HUES48 (cell line): ENCODE data around the gene SPACA6.

Experiments used
- H3K27ac ChIP-seq: one replicate; pipeline ENCODE4 v1.7.0; 2013; ENCODE audit warnings: low read depth, low read length, inconsistent platforms
- H3K27me3 ChIP-seq: 2 replicates; pipeline ENCODE4 v1.6.1; 2013; ENCODE audit warnings: mild to moderate bottlenecking, low read length; ENCODE audit not compliant: control insufficient read depth, insufficient read depth
- H3K36me3 ChIP-seq: 2 replicates; pipeline ENCODE4 v1.6.1; 2013; ENCODE audit warnings: low read length; ENCODE audit not compliant: control insufficient read depth, insufficient read depth
- H3K4me1 ChIP-seq: 2 replicates; pipeline ENCODE4 v1.6.1; 2013; ENCODE audit warnings: mild to moderate bottlenecking, low read length; ENCODE audit not compliant: control insufficient read depth, insufficient read depth
- H3K4me3 ChIP-seq: 2 replicates; pipeline ENCODE4 v1.5.1; 2013; ENCODE audit warnings: mild to moderate bottlenecking, low read depth, low read length
- H3K9ac ChIP-seq: 2 replicates; pipeline ENCODE4 v1.6.1; 2013; ENCODE audit warnings: mild to moderate bottlenecking, low read depth, low read length, moderate library complexity
- H3K9me3 ChIP-seq: 2 replicates; pipeline ENCODE4 v1.6.1; 2013; ENCODE audit warnings: low read length; ENCODE audit not compliant: control insufficient read depth, insufficient read depth

Gene SPACA6

DNA sequence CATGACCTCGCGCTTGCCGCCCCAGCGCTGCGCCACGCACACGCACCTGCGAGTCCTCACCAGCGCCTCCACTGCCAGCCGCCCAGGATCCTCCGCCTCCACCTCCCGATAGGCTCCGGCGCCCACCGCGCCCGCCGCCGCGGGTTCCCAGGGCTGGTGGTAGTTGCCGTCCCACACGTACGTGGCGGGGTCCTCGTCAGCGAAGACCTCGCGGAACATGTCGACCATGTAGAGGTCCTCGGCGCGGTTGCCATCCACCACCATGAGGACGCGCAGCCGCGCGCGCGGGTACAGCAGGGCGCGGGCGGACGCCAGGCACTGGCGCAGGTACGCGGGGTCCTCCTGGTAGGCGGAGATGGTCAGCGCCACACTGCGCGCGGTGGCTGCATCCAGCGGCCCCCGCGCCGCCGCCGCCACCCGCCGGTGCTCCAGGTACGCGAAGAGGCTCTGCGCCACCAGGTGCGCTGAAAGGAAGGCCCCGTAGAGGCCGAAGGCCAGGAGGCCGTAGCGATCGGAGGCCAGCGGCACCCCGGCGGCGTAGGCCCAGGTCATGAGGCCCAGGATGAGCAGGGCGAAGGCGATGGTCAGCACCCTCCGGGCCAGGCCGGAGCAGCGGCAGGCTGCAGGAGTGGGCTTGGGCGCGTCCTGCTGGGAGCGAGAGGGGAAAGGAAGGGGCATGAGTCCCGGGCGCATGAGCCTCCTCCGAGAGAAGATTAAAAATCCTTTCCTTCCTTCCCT is 26.3 kb downstream of the SPACA6 start:
- Histone ChIP-seq H3K27me3 (peaks cover 48% of the 10 kb centered on the region), H3K4me1 (no peaks in the 10 kb centered on the region; the same call in 1 of the 2 replicates), H3K36me3 (no peaks in the 10 kb centered on the region), H3K9ac (no peak overlapping the region; the same call in 1 of the 2 replicates), H3K4me3 (peak overlapping the region; percentile 73), H3K9me3 (no peaks in the 10 kb centered on the region), H3K27ac (no peak overlapping the region)

DNA sequence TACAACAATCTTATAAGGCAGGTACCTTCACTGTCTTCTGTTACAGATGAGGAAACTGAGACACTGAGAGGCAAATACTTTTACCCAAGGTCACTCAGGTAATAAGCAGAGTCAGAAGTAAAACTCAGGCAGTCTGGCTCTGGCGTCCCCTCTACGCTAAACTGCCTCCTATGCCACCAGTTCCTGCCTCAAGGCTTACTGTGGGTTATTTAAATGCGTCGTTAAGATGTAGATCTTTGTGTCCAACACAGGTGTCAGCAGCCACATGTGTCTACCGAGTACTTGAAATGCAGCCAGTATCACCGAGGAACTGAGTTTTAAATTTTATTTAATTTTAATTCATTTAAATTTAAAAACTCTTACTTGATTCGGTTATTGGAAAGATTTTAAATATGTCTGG is 28.8 kb downstream of the SPACA6 start:
- Histone ChIP-seq H3K27ac (no peak overlapping the region), H3K9me3 (no peaks in the 10 kb centered on the region), H3K27me3 (peaks cover 43% of the 10 kb centered on the region), H3K36me3 (no peaks in the 10 kb centered on the region), H3K4me1 (no peaks in the 10 kb centered on the region; the same call in 1 of the 2 replicates), H3K4me3 (no peak overlapping the region), H3K9ac (no peak overlapping the region)

DNA sequence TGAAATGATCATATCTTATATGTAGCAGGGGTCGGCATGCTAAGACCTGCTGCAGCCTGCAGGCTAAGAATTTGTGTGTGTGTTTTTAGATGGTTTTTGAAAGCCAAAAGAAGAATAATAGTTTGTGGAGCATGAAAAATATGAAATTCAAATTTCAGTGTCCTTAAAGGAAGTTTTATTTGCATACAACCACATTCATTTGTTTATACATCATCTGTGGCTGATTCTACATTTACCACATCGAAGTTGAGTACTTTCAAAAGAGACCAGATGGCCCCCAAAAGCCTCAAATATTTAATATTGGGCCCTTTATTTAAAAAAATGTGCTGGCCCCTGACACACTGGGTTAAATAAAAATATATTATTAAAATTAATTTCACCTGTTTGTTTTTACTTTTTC is 29.4 kb downstream of the SPACA6 start:
- Histone ChIP-seq H3K27ac (no peak overlapping the region), H3K9ac (no peak overlapping the region), H3K9me3 (no peaks in the 10 kb centered on the region), H3K27me3 (peaks cover 37% of the 10 kb centered on the region), H3K36me3 (no peaks in the 10 kb centered on the region), H3K4me3 (no peak overlapping the region), H3K4me1 (no peaks in the 10 kb centered on the region; the same call in 1 of the 2 replicates)

DNA sequence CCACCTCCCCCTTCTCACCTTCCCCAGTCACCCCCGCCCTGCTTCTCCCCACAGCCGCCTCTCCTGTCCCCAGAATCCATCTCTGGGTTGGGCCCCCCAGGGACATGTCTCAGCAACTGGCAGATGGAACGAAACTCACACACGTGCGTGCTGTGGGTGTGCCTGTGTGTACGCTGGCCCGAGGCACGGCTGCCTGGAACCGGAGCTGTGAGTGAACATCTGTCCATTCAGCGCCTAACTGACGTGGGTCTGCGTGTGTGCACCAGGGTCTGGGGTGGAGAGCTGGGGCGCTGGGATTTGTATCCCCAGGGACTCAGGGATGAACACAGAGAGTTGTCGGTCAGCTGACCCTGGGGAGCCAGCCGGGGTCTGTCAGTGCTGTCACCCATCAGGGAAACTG is 31.4 kb downstream of the SPACA6 start:
- Histone ChIP-seq H3K27me3 (peaks cover 16% of the 10 kb centered on the region), H3K4me3 (no peak overlapping the region), H3K27ac (no peak overlapping the region), H3K9me3 (no peaks in the 10 kb centered on the region), H3K9ac (no peak overlapping the region), H3K36me3 (no peaks in the 10 kb centered on the region), H3K4me1 (no peaks in the 10 kb centered on the region; the same call in 1 of the 2 replicates)

DNA sequence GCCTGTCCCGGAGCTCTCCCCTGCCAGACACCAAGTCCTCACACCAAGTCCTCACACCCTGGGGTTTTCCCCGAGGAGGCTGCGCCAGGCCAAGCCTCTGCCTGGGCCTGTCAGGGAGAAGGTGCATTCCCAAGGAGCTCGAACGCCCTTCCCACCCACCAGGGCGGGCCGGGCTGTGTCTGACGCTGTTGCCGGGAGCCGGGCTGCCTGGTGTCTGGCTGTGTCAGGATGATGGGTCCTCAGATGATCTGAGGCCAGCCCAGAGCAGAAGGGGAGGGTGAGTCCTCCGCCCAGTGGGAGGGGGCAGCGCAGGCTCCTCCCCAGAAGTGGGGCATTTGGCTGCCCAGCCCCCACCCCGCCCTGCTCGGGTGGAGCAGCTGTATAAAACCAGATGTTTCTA is 32.9 kb downstream of the SPACA6 start:
- no peak overlapping the region for H3K27ac ChIP-seq
- no peaks in the 10 kb centered on the region; the same call in 1 of the 2 replicates for H3K4me1 ChIP-seq
- 0 out of 2 replicates have a peak, but pooled peaks cover 1% of the 10 kb centered on the region for H3K27me3 ChIP-seq
- H3K36me3 ChIP-seq = no peaks in the 10 kb centered on the region
- no peak overlapping the region for H3K9ac ChIP-seq
- no peak overlapping the region for H3K4me3 ChIP-seq
- H3K9me3 ChIP-seq = 0 out of 2 replicates have a peak, but pooled peaks cover 5% of the 10 kb centered on the region

DNA sequence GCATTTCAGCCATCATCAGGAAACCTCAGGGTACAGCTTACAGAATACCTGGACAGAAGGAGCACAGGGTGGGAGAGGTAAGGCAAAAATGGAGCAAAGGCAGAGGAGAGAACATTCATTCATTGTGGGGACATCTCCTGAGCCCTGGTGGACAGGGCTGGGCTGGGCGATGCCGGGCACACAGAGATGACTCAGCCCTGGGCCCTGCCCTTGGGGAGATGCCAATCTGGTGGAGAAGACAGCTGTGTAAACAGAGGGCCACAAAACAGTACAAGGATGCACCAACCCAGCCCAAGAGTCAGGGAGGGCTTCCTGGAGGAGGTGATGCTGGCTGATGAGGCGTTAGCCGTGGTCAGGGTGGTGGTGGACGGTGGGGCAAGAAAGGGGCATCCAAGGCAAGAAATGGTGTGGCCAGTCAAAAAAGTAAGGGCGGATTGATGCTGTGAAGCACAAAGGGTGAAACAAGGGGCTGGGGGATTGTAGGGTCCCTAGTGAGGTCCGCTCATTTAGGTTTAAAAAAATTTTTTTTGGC is 34.3 kb downstream of the SPACA6 start:
- Histone ChIP-seq H3K4me3 (no peak overlapping the region), H3K36me3 (no peaks in the 10 kb centered on the region), H3K27ac (no peak overlapping the region), H3K4me1 (no peaks in the 10 kb centered on the region; the same call in 1 of the 2 replicates), H3K27me3 (no peaks in the 10 kb centered on the region), H3K9me3 (peaks cover 8% of the 10 kb centered on the region; the same call in 1 of the 2 replicates), H3K9ac (no peak overlapping the region)

DNA sequence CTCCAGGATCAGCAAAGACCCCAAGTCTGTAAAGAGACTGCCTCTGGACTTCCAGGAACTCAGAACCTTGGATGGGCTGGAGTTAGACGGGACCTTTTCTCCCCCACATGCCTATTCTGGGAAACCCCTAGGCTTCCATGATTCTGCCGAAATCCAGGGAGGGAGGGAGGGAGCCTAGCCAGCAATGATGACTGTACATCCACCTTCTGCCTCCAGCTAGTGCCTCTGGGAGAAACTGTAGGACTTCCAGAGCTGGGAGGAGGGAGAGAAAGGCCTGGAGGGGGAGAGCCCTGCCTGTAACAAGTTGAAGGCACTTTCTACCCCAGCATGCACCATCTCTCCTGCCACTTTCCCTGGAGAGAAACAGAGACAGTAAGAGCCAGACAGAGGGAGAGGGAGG is 36.7 kb downstream of the SPACA6 start:
- Histone ChIP-seq H3K36me3 (no peaks in the 10 kb centered on the region), H3K9ac (no peak overlapping the region), H3K4me1 (no peaks in the 10 kb centered on the region), H3K9me3 (peaks cover 8% of the 10 kb centered on the region; the same call in 1 of the 2 replicates), H3K27ac (no peak overlapping the region), H3K4me3 (no peak overlapping the region), H3K27me3 (no peaks in the 10 kb centered on the region)

DNA sequence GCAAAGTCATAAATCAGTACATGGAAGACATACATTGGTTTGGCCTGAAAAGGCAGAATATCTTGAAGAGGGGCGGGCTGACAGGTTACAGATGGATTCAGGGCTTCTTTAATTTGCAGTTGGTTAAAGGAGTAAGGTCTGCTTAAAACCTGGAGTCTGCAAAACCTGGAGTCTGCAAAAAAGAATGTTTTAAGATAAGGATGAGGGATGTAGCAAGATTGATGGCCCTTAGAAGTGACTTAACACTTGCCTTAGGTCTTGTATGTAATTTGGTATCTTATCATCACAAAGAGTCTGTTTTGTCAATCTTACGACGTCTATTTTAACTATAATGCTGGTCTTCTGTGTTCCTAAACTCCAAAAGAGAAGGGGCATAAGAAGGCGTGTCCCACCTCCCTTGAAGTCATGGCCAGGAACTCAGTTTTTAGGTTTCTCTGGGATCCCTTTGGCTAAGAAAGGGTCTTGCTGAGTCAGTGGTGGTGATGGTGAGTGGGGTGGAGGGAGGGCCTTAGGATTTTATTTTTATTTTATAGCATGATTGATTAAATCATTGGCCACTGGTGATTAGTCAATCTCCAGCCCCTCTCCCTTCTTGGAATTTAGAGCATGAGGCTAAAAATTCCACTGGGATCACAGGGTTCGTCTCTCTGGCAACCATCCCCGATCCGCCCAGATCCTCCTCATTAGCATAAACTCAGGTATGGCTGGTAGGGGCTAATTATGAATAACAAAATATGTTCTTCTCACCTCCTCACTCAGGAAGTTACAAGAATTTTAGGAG is 40.8 kb downstream of the SPACA6 start:
- Histone ChIP-seq H3K36me3 (no peaks in the 10 kb centered on the region), H3K9ac (no peak overlapping the region), H3K9me3 (peaks cover 8% of the 10 kb centered on the region; the same call in 1 of the 2 replicates), H3K4me1 (no peaks in the 10 kb centered on the region), H3K4me3 (no peak overlapping the region), H3K27ac (no peak overlapping the region), H3K27me3 (no peaks in the 10 kb centered on the region)

DNA sequence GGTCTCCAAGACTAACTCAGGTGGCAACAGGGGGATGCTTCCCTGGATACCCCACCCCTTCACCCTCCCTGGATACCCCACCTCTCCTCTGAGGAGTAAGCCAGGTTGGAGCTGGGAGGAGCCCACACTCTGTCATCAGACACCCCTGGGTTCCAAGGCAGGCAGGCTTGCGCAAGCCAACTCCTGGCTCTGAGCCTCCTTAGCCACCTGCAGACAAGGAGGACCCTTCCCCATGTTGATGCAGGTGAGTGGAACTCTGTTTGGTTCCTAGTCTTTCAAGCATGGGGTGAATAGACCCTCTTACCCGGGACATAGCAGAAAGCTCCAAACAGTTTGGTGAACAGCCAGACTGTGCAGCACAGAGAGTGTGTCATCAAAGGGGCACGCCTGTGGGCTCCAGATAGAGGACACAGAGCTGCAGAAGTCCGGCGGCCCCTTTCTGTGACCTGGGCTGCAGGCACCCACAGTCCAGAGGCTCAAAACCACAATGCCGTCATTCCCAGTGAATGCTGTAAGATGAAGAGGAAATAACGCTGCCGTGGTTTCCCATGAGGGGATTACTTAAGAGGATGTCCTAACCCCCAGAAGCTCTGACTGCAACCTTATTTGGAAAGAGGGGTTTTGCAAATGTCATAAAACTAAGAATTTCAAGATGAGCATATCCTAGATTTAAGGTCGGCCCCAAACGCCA is 42.8 kb downstream of the SPACA6 start:
- Histone ChIP-seq H3K27me3 (no peaks in the 10 kb centered on the region), H3K27ac (no peak overlapping the region), H3K4me3 (no peak overlapping the region), H3K9ac (no peak overlapping the region), H3K36me3 (no peaks in the 10 kb centered on the region), H3K9me3 (peaks cover 7% of the 10 kb centered on the region; the same call in 1 of the 2 replicates), H3K4me1 (no peaks in the 10 kb centered on the region)

DNA sequence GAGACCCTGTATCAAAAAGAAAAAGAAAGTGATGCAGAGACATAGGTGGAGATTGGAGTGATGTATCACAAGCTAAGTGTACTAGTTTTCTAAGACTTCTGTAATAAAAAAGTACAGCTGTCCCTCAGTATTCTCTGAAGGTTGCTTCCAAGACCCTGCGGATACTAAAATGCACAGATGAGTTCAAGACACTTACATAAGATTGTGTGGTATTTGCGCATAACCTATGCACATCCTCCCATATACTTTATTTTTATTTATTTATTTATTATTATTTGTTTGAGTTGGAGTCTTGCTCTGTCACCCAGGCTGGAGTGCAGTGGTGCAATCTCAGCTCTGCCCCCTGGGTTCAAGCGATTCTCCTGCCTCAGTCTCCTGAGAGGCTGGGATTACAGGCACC is 44.3 kb downstream of the SPACA6 start:
- Histone ChIP-seq H3K9me3 (peaks cover 4% of the 10 kb centered on the region; the same call in 1 of the 2 replicates), H3K36me3 (no peaks in the 10 kb centered on the region), H3K4me3 (no peak overlapping the region), H3K27me3 (no peaks in the 10 kb centered on the region), H3K27ac (no peak overlapping the region), H3K9ac (no peak overlapping the region), H3K4me1 (no peaks in the 10 kb centered on the region)
